GM18868 (cell line): ENCODE results near the gene EPB41L5.
"Not testable (repeated sequence)": the region's sequence is repeated elsewhere in the genome, so short reads cannot be mapped to it uniquely, and the experiment has no call there.

Experiments used
- ATAC-seq: cut with Tn5 transposase; IDR thresholded peaks from one replicate; pipeline ENCODE4 v1.9.1; 2021; ENCODE audit warnings: mild to moderate bottlenecking, moderate library complexity; ENCODE audit not compliant: unreplicated experiment

Gene EPB41L5

DNA sequence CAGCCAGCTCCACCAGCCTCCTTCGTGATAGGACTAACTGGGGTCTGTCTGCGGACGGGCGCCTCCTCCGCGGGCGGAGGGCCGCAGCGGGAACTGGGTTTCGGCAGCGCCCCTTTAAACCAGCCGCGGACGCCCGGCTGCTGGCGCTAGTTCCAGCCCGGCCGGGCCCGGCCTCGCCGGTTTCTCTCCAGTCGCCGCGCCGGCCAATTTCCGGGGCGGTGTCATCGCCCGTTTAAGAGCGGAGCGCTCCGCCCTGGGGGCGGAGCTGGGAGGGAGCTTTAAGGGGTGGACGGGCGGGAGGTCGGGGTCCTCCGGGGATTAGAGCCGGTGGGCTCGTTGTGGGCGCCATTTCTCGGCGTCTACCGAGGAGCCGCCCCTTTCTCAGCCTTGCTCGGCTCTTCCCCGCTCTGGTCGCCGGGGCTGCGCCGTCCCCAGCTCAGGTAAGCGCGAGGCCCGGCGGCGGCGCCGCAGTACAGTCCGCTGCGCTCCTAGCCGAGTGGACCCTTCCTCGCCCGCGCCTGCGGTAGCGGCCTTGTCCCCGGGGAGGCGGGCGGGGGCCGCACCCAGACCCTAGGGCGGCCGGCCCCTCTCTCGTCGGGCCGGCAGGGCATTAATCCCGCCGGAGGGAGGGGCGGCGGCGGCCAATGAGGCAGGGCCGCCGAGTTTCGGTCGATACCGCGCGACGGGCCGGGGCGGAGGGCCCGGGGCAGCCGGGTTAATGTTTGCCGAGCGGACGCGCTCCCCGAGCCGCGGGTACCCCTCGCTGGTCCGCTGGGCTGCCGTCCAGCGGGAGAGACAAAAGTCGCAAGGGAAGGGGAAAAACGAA is at the start of gene EPB41L5:
Gene EPB41L5, plus strand, starts transcription at position 307 of the 826 bp plus-strand sequence. CDS start 6,008 bp downstream, outside the sequence.
- ATAC-seq = peak; percentile 98

DNA sequence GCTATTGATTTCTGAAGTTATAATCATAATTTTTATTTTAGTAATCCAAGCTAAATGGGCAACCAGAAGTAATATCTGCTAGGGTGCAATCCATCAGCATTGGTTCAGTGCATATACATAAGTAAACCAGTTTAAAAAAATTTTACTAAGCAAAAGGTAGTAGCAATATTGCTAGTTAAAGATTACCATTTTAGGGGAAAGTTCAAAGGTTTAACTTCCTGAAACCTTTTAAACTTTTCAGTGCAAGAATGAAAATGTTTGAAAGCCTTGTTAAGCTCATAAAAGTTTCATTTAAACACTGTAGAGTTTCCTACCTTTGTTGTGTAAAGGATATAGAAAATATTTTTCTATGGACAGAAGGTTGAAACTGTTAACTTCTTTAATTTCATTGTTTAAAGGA is 31.0 kb upstream of the EPB41L5 start:
- no peak for ATAC-seq

DNA sequence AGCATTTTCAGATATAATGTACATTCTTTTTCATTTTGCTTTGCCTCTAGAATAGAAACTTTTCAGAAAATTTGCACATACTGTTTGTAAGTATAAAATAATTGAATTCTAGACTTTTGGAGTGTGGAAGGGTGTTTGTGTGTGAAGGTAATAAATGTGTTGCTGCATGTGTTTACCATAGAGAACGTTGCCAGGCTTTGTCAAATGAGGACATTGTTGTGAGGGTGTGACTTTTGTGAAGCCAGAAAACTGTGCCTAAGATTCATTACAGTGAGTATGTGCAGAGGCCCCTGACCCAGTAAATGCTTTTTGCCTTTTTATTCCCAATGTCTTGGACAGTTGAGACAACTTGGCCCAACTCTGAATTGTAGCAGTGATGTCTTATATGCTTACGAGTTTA is 30.4 kb upstream of the EPB41L5 start:
- ATAC-seq = no peak

DNA sequence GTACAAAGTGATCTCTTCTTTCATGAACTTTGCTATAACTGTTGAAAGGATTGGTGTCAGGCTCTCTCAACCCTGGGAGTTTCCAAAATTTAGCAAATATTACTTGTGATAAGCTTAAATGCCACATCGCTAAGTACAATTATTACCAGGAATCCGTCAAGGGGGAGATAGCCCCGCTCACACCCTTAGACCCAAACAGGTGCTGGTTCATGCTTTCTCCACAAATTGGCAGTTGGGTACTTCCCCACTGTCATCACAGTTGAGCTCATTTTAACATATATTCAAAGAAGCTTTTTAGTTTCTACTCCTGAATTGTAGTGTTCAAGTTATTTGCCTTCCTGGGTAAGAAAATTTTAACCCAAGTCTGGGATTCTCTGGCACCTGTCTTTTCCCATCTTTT is 29.8 kb upstream of the EPB41L5 start:
- ATAC-seq = no peak

DNA sequence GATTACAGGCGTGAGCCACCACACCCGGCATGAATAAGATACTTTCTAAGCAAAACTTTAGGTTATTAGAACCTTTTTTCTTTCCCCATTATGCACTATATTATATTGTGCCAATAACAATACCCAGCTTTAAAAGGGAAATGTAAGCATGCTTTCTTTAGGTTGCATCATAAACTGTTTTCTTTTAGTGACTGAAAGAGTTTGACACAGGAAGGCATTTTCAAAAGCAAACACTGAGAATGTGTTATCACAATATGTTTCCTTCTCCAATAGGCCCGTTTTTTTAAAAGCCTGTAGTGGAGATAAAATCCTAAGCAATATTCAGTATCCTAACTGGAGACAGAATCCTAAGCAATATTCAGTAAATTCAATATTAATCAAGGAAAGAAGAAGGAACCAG is 16.7 kb upstream of the EPB41L5 start:
- no peak for ATAC-seq

DNA sequence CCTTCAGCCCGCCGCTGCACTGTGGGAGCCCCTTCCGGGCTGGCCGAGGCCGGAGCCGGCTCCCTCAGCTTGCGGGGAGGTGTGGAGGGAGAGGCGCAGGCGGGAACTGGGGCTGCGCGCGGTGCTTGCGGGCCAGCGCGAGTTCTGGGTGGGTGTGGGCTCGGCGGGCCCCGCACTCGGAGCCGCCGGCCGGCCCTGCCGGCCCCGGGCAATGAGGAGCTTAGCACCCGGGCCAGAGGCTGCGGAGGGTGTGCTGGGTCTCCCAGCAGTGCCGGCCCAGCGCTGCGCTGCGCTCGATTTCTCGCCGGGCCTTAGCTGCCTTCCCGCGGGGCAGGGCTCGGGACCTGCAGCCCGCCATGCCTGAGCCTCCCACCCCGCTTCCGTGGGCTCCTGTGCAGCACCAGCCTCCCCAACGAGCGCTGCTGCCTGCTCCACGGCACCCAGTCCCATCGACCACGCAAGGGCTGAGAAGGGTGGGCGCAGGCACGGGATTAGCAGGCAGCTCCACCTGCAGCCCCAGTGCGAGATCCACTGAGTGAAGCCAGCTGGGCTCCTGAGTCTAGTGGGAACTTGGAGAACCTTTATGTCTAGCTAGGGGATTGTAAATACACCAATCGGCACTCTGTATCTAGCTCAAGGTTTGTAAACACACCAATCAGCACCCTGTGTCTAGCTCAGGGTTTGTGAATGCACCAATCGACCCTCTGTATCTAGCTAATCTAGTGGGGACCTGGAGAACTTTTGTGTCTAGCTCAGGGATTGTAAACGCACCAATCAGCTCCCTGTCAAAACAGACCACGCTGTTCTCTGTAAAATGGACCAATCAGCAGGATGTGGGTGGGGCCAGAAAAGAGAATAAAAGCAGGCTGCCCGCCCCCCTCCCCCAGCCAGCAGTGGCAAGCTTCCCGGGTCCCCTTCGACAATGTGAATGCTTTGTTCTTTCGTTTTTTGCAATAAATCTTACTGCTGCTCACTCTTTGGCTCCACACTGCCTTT is 15.7 kb upstream of the EPB41L5 start:
- ATAC-seq = not testable (repeated sequence)

DNA sequence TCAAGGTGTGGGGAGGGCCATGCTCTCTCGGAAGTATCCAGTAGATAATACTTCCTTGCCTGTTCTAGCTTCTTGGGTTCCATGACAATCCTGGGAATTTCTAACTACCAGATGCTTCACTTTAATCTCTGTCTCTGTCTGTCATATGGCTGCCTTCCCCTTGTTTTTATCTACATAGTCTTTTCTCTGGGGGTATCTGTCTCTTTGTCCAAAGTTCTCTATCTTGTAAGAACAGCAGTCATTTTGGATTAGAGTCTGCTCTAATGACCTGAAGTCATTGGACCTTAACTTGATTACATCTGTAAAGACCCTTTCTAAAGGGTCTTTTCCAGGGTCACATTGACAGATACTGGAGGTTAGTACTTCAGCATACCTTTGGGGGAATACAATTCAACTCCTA is 11.4 kb upstream of the EPB41L5 start:
- ATAC-seq = no peak

DNA sequence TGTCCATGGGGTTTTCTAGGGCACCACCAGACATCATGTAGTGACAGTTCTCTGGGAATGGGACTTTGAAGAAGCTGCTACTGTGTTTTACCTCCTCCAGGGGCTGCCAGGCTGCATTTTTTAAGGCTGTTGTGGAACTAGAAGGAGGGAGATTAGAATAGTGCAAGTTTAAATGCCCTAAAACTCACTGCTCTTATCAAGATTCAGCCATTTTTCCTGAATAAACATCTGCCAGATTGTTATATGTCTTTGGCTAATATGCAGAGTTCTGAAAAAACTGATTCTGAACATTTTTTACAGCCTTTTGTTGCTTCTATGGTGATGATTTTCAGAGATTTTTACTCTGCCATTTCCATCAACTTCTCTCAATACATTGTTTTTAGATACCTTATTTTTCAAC is 8.6 kb upstream of the EPB41L5 start:
- no peak for ATAC-seq

DNA sequence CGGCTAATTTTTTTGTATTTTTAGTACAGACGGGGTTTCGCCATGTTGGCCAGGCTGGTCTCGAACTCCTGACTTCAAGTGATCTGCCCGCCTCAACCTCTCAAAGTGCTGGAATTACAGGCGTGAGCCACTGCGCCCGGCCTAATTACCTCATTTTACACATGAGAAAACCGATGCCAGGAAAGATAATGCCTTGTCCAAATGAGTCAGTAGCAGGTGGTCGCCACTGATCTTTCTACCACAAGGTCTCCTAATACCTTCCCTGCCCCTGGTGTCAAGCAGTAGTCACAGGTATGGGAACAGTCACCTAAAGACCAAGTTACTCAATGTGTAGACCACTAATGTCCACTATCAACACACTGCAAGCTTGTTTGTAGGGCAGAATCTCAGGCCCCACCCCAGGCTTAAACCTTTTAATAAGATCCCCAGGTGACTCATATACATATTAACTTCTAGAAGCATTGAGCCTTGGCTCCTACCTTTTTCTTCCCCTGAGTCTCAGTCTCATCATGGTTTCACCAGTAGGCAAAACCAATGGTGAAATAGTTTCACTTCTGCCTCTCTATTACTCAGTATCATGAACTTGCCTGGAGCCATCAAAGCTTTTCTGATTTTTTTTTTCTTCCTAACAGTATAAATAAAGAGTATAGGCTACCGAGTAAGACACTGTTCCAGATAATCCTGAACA is 6.9 kb upstream of the EPB41L5 start:
- peak; percentile 93 for ATAC-seq

DNA sequence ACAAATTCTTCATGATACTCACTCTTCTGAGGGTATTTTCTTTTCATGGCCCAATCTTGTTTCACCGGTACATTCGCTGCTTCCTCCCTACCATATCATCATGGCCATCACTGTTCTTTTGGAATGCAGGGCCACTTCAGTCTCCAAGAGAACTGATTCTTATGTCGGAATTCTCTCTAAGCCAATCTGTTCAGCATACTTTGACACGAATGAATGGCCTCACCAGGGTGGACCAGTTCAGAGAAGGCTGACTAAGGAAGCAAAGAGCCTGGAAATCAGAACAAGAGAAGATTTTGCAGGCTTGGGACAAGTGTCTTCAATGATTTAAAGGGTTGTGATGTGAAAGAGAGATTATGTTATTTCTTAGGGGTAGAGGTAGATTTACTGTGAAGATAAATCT is 5.0 kb upstream of the EPB41L5 start:
- no peak for ATAC-seq

DNA sequence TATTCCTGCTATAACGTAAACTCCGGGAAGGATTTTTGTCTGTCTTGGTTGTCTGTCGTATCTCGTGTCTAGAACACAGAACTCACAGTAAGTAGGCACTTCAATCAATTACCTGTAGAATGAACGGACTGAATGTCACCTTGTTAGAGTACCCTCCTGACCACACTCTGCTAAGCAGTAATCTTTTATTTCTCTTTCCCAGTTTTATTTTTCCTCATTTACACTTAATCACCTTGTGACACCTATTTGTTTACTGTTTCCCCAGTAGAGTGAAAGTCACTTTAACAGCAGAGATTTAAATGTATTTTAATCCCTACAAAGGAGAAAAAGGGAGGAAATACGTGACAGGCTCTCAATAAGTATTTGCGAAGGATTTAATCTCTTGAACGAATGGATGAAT is 514 bp upstream of the EPB41L5 start:
- no peak for ATAC-seq

DNA sequence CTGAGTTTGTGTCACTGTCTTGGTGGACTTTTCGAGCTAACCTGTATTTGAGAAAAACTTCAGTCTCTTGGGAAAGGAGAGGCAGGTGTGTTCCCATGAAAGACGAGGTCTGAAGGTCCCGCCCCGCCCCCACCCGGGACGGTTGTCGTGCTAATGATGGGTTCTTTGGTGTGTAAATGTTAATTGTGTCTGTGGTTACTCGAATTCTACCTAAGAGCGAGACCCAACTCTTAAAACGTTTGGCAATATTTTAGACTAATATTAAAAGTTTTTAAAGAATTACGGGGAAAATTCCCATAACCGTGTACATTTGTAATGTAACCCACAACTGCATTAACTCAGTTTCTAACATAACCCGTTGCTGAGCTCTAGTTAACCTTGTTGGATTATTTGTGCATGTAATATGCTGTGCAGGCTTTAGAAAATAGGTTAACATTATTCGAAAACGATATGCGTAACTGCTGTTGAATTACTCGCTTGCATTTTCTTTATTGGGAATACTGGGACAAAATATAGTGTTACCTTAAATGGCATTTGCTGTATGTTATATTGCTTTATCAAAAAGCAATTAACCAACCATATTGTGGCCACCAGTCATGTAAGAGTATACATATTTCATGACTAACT is 833 bp downstream of the EPB41L5 start:
- ATAC-seq = no peak

DNA sequence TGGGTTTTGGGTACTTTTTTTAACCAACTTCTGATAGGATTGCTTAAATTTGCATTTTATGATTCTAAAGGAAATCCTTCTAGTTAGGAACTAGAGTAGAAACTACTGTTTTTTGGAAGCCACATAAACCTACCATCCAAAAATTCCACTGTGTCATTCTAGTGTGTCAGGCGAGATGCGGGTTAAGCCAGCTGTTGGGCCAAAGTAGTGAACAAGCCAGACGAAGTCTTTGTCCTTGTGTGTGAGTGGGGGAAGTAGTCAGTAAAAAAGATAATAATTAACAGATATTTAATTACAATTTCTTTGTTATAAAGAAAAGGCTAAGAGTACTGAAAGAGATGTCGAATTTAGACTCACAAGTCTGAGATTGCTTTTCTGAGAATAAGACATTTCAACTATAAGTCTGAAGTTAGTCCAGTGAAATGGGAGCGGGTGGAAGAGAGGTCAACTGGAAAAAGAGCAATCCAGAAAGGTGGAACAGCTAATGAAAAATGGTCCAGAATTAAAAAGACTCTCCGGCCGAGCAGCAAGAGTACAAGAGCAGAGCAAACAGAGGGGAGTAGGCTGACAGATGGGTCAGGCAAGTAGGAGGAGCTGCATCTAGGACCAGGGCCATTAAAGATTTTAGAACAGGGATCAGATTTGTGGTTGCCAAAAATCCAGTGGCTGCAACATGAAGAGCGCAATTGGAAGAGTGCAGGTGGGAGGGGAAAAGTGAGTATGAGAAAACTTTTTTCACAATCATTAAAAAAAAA is 1.5 kb downstream of the EPB41L5 start:
- no peak for ATAC-seq

DNA sequence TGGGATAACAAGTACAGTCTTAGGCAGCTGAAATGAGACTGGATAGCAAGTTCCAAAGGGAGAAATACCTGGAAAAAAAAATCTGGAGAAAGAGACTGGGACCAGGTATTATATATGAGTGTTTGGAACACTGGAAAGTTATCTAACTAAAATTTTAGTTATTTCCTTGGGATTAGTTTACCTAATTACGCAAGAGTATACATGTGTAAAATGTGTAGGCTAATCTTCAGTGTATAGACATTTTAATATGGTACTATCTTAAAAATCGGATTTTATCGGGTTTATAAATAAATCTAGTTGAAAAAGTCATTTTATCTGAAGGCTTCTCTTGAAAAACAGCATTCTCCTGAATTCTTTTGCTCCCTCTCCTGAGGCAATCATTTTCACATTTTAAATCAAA is 3.9 kb downstream of the EPB41L5 start:
- no peak for ATAC-seq

DNA sequence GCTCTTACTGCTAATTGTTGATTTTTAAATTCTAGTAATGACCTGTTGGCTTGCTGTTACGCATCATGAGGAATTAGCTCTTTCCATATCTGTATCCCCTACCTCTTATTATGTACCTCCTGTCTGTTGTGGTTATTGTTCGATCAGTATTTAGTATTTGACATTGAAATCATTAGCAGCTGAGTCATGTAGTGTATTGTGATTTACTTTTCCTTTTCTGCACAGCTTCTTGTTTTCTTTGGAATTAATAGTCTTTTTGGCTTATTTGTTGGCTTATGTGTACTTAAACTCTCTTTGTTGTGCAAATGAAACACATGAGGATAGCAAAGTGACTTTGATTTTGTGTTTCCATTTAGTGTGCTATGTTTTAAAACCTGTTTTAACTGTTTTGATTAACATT is 4.3 kb downstream of the EPB41L5 start:
- no peak for ATAC-seq

DNA sequence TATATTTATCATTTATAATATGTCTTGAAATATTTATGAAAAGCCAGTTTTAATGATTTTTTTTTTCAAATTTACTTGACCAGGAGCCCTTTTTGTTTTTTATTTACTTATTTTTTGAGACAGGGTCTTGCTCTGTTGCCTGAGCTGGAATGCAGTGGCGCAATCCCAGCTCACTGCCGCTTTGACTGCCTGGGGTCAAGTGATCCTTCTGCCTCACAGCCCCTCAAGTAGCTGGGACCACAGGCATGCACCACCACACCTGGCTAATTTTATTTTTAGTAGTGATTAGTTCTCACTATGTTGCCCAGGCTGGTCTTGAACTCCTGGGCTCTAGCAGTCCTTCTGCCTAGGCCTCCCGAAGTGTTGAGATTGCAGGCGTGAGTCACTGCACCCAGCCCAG is 5.7 kb downstream of the EPB41L5 start:
- ATAC-seq = no peak

DNA sequence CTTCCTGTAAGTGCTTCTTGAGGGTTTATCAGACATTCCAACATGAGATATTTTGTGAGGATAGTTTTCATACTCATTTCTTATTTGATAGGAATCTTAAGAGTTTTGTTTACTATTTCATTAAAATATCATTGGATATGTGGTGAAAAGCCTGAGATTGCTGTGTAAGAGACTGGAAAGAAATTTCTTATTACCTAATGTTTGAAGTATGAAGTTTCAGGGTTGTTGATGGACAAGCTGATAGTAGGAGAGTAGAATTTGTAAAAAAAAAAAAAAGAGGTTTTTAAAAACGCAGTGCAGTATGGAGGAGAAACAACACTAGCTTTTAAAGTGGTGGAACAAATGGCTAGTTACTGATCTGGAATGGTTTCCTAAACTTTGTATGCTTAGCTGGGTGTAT is 7.7 kb downstream of the EPB41L5 start:
- ATAC-seq = no peak

DNA sequence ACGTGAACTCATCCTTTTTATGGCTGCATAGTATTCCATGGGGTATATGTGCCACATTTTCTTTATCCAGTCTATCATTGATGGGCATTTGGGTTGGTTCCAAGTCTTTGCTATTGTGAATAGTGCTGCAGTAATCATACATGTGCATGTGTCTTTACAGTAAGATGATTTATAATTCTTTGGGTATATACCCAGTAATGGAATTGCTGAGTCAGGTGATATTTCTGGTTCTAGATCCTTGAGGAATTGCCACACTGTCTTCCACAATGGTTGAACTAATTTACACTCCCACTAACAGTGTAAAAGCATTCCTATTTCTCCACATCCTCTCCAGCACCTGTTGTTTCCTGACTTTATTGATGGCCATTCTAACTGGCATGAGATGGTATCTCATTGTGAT is 9.6 kb downstream of the EPB41L5 start:
- ATAC-seq = not testable (repeated sequence)

DNA sequence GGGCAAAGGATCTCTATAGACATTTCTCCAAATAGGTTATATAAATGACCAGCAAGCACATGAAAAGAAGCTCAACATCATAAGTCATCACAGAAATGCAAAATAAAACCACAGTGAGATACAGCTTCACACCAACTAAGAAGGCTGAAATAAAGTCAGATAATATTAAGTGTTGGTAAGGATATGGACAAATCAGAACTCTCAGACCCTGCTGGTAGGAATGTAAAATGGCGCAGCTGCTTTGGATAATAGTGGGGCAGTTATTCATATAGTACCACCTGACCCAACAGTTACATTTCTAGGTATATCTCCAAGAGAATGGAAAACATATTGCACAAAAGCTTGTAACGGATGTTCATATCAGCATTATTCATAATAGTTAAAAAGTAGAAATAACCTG is 14.0 kb downstream of the EPB41L5 start:
- ATAC-seq = no peak

DNA sequence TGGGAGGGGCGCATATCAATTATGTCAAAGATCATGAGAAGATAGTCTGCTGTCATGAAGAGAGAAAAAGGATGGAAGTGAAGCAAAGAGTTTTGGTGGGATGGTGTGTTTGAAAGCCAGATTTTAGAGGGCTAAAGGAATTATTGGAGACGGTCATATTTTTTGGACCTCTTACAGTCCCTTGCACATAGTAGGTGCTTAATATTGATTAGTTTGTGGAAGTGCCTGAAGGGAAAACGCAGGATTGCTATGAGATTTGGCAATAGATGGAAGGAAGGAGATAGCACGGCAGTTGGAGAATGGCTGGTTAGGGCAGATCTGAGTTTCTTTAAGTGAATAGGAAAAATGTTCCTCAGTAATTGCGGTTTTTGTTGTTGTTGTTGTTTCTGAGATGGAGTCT is 15.9 kb downstream of the EPB41L5 start:
- ATAC-seq = no peak
